ENCODE measurements around the gene IQGAP2. TPM values are rescaled to one million over a fixed set of nuclear protein-coding genes. Genes with fewer than 3 reads are reported as not detected.

IQGAP2 gene
- polyA plus RNA-seq, 2 donors, result 1.4 to 2.0 TPM

DNA sequence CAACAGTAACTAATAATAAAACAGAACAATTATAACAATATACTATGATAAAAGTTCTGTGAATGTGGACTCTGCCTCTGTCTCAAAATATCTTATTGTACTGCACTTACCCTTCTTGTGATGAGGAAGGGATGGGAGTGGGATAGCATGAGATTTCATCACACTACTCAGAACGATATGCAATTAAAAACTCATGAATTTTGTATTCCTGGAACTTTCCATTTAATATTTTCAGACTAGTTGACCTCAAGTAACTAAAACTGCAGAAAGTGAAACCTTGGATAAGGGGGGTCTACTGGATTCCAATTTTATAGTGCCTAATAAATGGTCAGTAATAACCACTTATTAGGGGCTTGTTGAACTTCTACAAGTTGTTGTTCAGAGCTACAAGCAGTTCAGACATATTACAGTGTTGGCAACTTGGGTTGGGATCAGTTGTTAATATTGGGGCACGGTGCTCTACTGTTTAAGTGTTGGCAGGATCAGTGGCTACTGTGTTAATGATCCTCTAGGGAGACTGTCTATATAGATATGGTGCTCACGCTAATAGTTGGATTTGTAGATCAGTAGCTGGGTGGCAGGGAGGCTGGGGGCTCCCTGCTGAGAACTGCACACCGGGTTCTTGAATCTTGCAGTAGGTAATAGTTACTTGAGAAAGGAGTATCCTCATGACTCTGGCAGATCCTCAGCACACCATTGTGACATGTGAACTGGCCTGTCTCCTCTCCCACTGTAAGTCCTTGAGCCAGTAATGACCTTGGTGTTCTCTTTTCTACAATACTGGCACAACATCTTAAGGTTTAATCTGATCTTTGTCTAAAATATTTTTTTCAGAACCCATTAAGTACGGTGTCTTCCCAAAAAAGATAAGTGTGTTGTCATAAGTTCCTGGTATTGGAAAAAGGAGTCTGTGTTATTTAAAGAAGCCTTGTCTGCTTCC, 158.1 kb downstream of the IQGAP2 start:
- Histone ChIP-seq H3K4me1 (ENCODE audit: control insufficient read depth in 2 of 2, insufficient read depth in 2 of 2, low read length in 1 of 2) (no peaks in the 10 kb centered on the region), H3K4me3 (ENCODE audit: low read depth in 1 of 2, low read length in 2 of 2) (no peak overlapping the region), H3K27ac (ENCODE audit: low read depth in 2 of 2, low read length in 1 of 2) (no peak overlapping the region), H3K9me3 (ENCODE audit: control insufficient read depth in 2 of 2, insufficient read depth in 1 of 2, low read depth in 1 of 2, low read length in 1 of 2) (no peaks in the 10 kb centered on the region), H3K27me3 (ENCODE audit: control insufficient read depth in 1 of 2, insufficient read depth in 2 of 2, low read length in 2 of 2) (no peaks in the 10 kb centered on the region), H3K36me3 (ENCODE audit: control insufficient read depth in 2 of 2, insufficient read depth in 2 of 2, low read length in 1 of 2) (no peaks in the 10 kb centered on the region)
- WGBS, 2 donors, result 66 to 70% methylated on average over 5 of the region's 5 CpGs

DNA sequence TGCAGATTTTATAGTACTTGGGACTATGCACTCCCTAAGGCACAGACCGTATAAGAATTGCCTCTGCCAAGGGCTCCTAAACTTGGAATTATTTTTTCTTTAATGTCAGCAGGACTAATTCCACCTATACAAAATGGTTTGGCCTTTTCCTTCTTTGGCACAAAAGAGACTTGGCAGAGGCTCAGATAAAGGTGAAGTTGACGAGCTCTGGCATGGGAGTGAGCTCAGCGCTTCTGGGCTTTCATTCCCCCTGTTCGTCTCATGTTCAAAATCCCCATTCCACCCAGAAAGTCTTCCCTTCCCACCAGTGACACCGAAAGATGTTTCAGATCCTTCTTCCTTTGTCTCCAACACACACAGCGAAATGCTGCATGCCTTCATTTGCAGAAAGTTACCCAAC, 158.9 kb downstream of the IQGAP2 start:
- Histone ChIP-seq H3K27ac (ENCODE audit: low read depth in 2 of 2, low read length in 1 of 2) (no peak overlapping the region), H3K27me3 (ENCODE audit: control insufficient read depth in 1 of 2, insufficient read depth in 2 of 2, low read length in 2 of 2) (no peaks in the 10 kb centered on the region), H3K4me3 (ENCODE audit: low read depth in 1 of 2, low read length in 2 of 2) (no peak overlapping the region), H3K9me3 (ENCODE audit: control insufficient read depth in 2 of 2, insufficient read depth in 1 of 2, low read depth in 1 of 2, low read length in 1 of 2) (no peaks in the 10 kb centered on the region), H3K36me3 (ENCODE audit: control insufficient read depth in 2 of 2, insufficient read depth in 2 of 2, low read length in 1 of 2) (no peaks in the 10 kb centered on the region), H3K4me1 (ENCODE audit: control insufficient read depth in 2 of 2, insufficient read depth in 2 of 2, low read length in 1 of 2) (no peaks in the 10 kb centered on the region)
- WGBS, 2 donors, result 44 to 59% methylated on average over 6 of the region's 6 CpGs

DNA sequence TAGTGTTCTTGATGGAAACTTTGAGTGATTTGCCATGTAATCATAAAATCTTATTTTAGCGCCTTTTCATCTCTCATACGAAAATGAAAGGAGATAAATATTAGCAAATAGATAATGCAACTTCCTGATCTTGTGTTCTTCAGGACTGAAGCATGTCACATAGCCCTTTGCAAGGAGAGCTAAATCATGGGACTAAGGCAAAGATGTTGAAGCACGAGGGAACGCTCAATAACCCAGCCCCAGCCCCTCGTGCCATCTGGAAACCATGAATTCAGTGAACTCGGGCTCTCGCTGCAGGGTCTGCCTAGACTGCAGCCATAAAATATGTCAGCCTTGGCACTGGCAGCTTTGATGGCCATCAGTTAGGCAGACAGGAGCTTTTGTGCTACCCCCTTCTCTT, 161.9 kb downstream of the IQGAP2 start:
- WGBS, 2 donors, result 86 to 87% methylated on average over 7 of the region's 7 CpGs
- Histone ChIP-seq H3K27me3 (ENCODE audit: control insufficient read depth in 1 of 2, insufficient read depth in 2 of 2, low read length in 2 of 2) (no peaks in the 10 kb centered on the region), H3K4me3 (ENCODE audit: low read depth in 1 of 2, low read length in 2 of 2) (no peak overlapping the region), H3K36me3 (ENCODE audit: control insufficient read depth in 2 of 2, insufficient read depth in 2 of 2, low read length in 1 of 2) (no peaks in the 10 kb centered on the region), H3K4me1 (ENCODE audit: control insufficient read depth in 2 of 2, insufficient read depth in 2 of 2, low read length in 1 of 2) (no peaks in the 10 kb centered on the region), H3K27ac (ENCODE audit: low read depth in 2 of 2, low read length in 1 of 2) (no peak overlapping the region), H3K9me3 (ENCODE audit: control insufficient read depth in 2 of 2, insufficient read depth in 1 of 2, low read depth in 1 of 2, low read length in 1 of 2) (no peaks in the 10 kb centered on the region)

DNA sequence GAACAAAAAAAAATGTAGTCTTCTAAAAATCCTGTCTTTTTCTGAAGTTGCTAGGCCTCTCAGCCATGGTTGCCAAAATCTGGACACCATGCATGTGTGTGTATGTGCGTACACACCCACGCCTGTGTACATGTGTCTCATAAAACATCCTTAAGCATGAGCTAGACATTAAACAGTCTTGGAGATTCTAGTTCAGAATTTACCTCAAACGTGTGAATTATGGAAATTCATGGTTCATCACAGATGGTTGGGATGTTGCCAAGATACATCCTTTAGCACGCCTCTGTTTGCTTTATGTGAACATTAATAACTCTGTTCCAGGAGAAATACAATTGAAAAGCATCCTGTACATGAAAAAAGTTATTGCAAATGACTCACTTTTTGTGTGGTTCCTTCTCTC, 167.1 kb downstream of the IQGAP2 start:
- 68% methylated on average over 4 of the region's 4 CpGs for WGBS, 2 donors

DNA sequence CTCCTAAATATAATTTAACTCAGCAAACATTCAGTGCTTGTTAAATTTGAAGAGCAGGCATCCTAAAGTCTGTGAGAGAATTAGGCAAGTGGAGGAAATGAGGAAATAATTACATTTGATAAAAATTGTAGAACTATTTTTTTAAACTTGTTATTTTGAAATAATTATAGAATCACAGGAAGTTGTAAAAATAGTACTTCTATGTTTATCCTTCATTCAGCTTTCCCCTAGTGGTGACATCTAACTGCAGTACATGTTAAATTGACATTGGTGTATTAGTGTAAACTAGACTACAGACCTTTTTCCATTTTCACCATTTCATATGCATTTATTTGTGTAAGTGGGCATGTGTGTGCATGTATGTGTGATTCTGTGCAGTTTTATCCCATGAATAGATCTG, 168.5 kb downstream of the IQGAP2 start:
- Histone ChIP-seq H3K36me3 (ENCODE audit: control insufficient read depth in 2 of 2, insufficient read depth in 2 of 2, low read length in 1 of 2) (no peaks in the 10 kb centered on the region), H3K4me1 (ENCODE audit: control insufficient read depth in 2 of 2, insufficient read depth in 2 of 2, low read length in 1 of 2) (no peaks in the 10 kb centered on the region)

More for the DNA sequence above, 167.1 kb downstream of the IQGAP2 start:
- no peaks in the 10 kb centered on the region for H3K4me1 ChIP-seq (ENCODE audit: control insufficient read depth in 2 of 2, insufficient read depth in 2 of 2, low read length in 1 of 2)
- no peak overlapping the region for H3K4me3 ChIP-seq (ENCODE audit: low read depth in 1 of 2, low read length in 2 of 2)
- H3K27me3 ChIP-seq (ENCODE audit: control insufficient read depth in 1 of 2, insufficient read depth in 2 of 2, low read length in 2 of 2), result no peaks in the 10 kb centered on the region
- H3K9me3 ChIP-seq (ENCODE audit: control insufficient read depth in 2 of 2, insufficient read depth in 1 of 2, low read depth in 1 of 2, low read length in 1 of 2), result no peaks in the 10 kb centered on the region
- no peak overlapping the region for H3K27ac ChIP-seq (ENCODE audit: low read depth in 2 of 2, low read length in 1 of 2)
- H3K36me3 ChIP-seq (ENCODE audit: control insufficient read depth in 2 of 2, insufficient read depth in 2 of 2, low read length in 1 of 2), result no peaks in the 10 kb centered on the region

DNA sequence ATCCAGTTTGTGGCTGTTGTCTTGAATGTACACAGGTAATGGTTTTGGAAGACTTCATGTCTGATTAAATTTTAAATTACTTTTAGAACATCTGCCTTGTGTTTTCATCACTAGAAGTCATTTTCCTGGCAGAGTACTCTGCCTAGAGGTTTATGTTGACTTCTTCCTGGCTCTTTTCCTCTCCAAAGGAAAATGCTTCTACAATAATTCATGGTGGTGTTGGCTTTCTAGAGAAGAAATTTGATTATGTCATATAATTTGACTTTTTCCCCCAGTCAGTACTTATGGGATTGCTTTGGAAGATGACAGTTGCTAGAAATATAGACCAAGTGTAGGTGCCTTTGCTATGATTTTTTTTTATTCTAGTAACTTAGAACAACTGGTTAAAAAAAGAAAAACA, 173.4 kb downstream of the IQGAP2 start:
- no peaks in the 10 kb centered on the region for H3K27me3 ChIP-seq (ENCODE audit: control insufficient read depth in 1 of 2, insufficient read depth in 2 of 2, low read length in 2 of 2)
- no peak overlapping the region for H3K27ac ChIP-seq (ENCODE audit: low read depth in 2 of 2, low read length in 1 of 2)
- H3K9me3 ChIP-seq (ENCODE audit: control insufficient read depth in 2 of 2, insufficient read depth in 1 of 2, low read depth in 1 of 2, low read length in 1 of 2), result no peaks in the 10 kb centered on the region
- H3K4me3 ChIP-seq (ENCODE audit: low read depth in 1 of 2, low read length in 2 of 2), result no peak overlapping the region
- no peaks in the 10 kb centered on the region for H3K4me1 ChIP-seq (ENCODE audit: control insufficient read depth in 2 of 2, insufficient read depth in 2 of 2, low read length in 1 of 2)
- no peaks in the 10 kb centered on the region for H3K36me3 ChIP-seq (ENCODE audit: control insufficient read depth in 2 of 2, insufficient read depth in 2 of 2, low read length in 1 of 2)

More for the DNA sequence above, 168.5 kb downstream of the IQGAP2 start:
- Histone ChIP-seq H3K27me3 (ENCODE audit: control insufficient read depth in 1 of 2, insufficient read depth in 2 of 2, low read length in 2 of 2) (no peaks in the 10 kb centered on the region), H3K27ac (ENCODE audit: low read depth in 2 of 2, low read length in 1 of 2) (no peak overlapping the region), H3K4me3 (ENCODE audit: low read depth in 1 of 2, low read length in 2 of 2) (no peak overlapping the region), H3K9me3 (ENCODE audit: control insufficient read depth in 2 of 2, insufficient read depth in 1 of 2, low read depth in 1 of 2, low read length in 1 of 2) (no peaks in the 10 kb centered on the region)

DNA sequence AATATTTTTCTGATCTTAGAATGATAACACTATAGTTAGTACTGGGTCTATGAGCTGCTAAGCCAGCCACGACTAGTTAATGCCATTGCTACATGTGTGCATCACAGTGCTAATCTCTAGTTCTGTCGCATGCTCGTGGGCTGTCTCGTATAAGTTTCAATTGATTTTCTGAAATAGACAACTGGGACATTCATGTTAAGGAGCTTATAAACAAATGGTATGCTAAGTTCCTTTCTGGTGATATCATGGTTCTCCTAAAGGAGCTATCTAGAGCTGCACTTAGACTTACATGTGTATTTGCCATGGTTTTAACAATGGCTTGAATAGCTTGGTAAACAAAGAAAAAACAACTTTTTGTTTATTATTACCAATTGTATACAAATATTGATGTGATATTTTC, 173.9 kb downstream of the IQGAP2 start:
- 69 to 73% methylated on average over 4 of the region's 4 CpGs for WGBS, 2 donors

DNA sequence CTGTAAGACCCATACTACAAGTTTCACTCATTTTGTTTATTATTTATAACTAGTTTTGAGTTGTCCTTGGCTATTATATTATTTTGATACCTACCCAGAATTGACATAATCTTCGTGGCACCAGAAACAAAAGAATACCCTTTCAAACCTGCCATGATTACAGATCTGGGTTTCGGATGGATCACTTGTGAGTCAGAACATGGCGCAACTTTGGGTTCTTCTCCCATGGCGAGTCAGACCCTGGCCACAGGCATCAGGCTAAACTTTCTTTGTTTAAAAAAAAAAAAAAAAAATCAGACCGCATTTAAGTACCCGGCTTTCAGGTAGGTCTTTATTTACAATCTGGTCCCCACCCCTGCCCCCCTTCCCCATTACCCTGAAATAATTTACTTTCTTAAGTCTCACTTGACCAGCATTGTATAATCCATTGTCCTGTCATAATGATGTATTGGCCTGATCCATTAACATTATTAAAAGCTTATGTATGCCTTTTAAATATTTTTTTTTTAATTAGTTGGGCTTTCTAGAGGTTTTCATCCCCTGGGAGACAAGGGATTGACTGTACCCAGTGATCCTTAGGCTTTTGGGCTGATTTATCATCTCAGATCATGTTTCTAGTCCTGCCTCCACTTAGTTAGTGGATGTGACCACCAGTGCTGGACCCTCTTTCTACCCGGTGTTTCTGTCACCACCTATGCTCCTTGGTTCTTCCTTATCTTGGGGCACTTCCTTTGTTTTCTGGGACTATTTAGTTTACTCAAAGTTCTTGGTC, 176.3 kb downstream of the IQGAP2 start:
- H3K4me1 ChIP-seq (ENCODE audit: control insufficient read depth in 2 of 2, insufficient read depth in 2 of 2, low read length in 1 of 2), result no peaks in the 10 kb centered on the region
- 71 to 76% methylated on average over 7 of the region's 7 CpGs for WGBS, 2 donors
- H3K27ac ChIP-seq (ENCODE audit: low read depth in 2 of 2, low read length in 1 of 2), result no peak overlapping the region
- H3K27me3 ChIP-seq (ENCODE audit: control insufficient read depth in 1 of 2, insufficient read depth in 2 of 2, low read length in 2 of 2), result no peaks in the 10 kb centered on the region
- H3K4me3 ChIP-seq (ENCODE audit: low read depth in 1 of 2, low read length in 2 of 2), result no peak overlapping the region
- no peaks in the 10 kb centered on the region for H3K9me3 ChIP-seq (ENCODE audit: control insufficient read depth in 2 of 2, insufficient read depth in 1 of 2, low read depth in 1 of 2, low read length in 1 of 2)
- no peaks in the 10 kb centered on the region for H3K36me3 ChIP-seq (ENCODE audit: control insufficient read depth in 2 of 2, insufficient read depth in 2 of 2, low read length in 1 of 2)

More for the DNA sequence above, 173.9 kb downstream of the IQGAP2 start:
- Histone ChIP-seq H3K36me3 (ENCODE audit: control insufficient read depth in 2 of 2, insufficient read depth in 2 of 2, low read length in 1 of 2) (no peaks in the 10 kb centered on the region), H3K27ac (ENCODE audit: low read depth in 2 of 2, low read length in 1 of 2) (no peak overlapping the region), H3K4me1 (ENCODE audit: control insufficient read depth in 2 of 2, insufficient read depth in 2 of 2, low read length in 1 of 2) (no peaks in the 10 kb centered on the region), H3K9me3 (ENCODE audit: control insufficient read depth in 2 of 2, insufficient read depth in 1 of 2, low read depth in 1 of 2, low read length in 1 of 2) (no peaks in the 10 kb centered on the region), H3K27me3 (ENCODE audit: control insufficient read depth in 1 of 2, insufficient read depth in 2 of 2, low read length in 2 of 2) (no peaks in the 10 kb centered on the region), H3K4me3 (ENCODE audit: low read depth in 1 of 2, low read length in 2 of 2) (no peak overlapping the region)

DNA sequence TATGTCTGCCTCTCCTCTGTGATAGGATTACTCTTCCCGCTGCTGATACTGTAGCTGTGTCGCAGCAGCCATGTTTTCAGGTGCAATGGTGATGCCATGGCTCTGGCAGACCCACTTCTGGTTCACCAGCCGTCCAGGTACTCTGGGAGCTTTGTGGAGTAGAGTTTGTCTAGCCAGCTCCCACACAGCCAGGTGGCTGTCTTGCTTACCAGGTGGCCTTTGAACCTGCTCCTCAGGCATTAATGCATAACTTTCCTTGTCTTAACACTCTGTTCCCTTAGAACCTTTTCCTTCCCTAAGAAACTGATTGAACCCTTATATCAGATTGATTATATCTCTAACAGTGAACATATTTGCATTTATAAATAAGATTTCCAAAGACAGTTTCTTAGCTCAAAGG, 177.9 kb downstream of the IQGAP2 start:
- no peaks in the 10 kb centered on the region for H3K27me3 ChIP-seq (ENCODE audit: control insufficient read depth in 1 of 2, insufficient read depth in 2 of 2, low read length in 2 of 2)
- 76 to 90% methylated on average over 3 of the region's 3 CpGs for WGBS, 2 donors
- H3K36me3 ChIP-seq (ENCODE audit: control insufficient read depth in 2 of 2, insufficient read depth in 2 of 2, low read length in 1 of 2), result no peaks in the 10 kb centered on the region
- no peak overlapping the region for H3K27ac ChIP-seq (ENCODE audit: low read depth in 2 of 2, low read length in 1 of 2)
- no peaks in the 10 kb centered on the region for H3K9me3 ChIP-seq (ENCODE audit: control insufficient read depth in 2 of 2, insufficient read depth in 1 of 2, low read depth in 1 of 2, low read length in 1 of 2)
- no peaks in the 10 kb centered on the region for H3K4me1 ChIP-seq (ENCODE audit: control insufficient read depth in 2 of 2, insufficient read depth in 2 of 2, low read length in 1 of 2)
- no peak overlapping the region for H3K4me3 ChIP-seq (ENCODE audit: low read depth in 1 of 2, low read length in 2 of 2)

Measured in esophagus (tissue), 2 donors.